HG03342 (cell line): ENCODE results near the gene VDAC1.

Experiments used
- ATAC-seq: cut with Tn5 transposase; IDR thresholded peaks from one replicate; pipeline ENCODE4 v1.9.1; 2021; ENCODE audit warnings: mild to moderate bottlenecking, moderate library complexity; ENCODE audit not compliant: unreplicated experiment

VDAC1 gene

GRCh38 chr5:133927300-133928180 lies 77.2 kb downstream of the VDAC1 start:
- ATAC-seq = no peak

GRCh38 chr5:133926489-133927299 lies 78.1 kb downstream of the VDAC1 start:
- ATAC-seq = no peak

GRCh38 chr5:133925866-133926488 lies 78.8 kb downstream of the VDAC1 start:
- no peak for ATAC-seq

- ATAC-seq = no peak
Observed at GRCh38 chr5:133925269-133925668, 79.5 kb downstream of the VDAC1 start.

GRCh38 chr5:133924221-133924920 lies 80.4 kb downstream of the VDAC1 start:
- no peak for ATAC-seq

- no peak for ATAC-seq
Observed at GRCh38 chr5:133921979-133922378, 82.8 kb downstream of the VDAC1 start.
